ENCODE results near the gene SKIDA1.
A peak's percentile ranks its signal among the peaks of the same experiment; 100 is the strongest.

The SKIDA1 gene

DNA sequence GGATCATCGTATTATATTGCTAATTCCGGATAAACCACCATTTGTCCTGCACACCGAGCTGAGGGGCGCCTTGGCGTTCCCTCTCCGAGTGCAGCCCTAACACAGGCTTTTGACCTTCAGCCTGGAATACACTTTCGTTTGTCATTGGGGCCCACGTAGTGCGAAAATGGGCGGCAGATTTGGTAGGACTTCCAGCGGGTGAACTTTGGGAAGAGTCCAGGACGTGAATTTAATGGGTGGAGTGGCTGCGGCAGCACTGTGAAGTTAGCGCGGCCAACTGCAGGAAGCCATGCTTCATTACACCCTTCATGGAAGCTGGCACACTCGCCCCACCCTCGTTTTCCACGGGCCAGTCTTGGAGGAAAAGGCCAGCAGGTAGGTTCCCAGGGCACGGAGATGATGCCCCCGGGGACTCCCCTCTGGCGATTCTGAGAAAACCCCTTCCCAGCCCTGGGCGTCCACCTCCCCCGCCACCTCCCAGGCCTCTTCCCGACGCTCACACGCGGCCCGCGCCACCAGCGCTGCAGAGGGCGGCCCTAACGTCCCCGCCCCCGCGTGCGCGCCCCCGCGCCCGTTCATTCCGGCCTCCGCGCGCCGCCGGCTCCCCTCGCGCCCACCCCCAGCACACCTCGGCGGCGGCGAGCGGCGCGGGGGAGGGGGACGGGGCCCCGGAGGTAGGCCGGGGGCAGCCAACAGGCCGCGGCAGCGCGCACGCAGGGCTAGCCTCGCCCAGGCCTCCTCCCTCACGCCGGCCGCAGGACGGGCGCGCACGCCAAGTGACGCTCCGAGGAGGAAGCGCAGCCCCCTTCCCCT, 8.2 kb upstream of the SKIDA1 start, which contains the start of gene MLLT10:
Gene MLLT10, plus strand, starts transcription at position 766 of the 813 bp plus-strand sequence. CDS start 413 bp downstream, outside the sequence.
- TF ChIP-seq, protein P1, sequence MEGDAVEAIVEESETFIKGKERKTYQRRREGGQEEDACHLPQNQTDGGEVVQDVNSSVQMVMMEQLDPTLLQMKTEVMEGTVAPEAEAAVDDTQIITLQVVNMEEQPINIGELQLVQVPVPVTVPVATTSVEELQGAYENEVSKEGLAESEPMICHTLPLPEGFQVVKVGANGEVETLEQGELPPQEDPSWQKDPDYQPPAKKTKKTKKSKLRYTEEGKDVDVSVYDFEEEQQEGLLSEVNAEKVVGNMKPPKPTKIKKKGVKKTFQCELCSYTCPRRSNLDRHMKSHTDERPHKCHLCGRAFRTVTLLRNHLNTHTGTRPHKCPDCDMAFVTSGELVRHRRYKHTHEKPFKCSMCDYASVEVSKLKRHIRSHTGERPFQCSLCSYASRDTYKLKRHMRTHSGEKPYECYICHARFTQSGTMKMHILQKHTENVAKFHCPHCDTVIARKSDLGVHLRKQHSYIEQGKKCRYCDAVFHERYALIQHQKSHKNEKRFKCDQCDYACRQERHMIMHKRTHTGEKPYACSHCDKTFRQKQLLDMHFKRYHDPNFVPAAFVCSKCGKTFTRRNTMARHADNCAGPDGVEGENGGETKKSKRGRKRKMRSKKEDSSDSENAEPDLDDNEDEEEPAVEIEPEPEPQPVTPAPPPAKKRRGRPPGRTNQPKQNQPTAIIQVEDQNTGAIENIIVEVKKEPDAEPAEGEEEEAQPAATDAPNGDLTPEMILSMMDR (conservative IDR thresholded peaks at IDR 0.05; ENCODE audit: low read length): no peak; the same call in 1 of the 2 replicates
- TF ChIP-seq EZH2phosphoT487 (IDR thresholded peaks at IDR 0.05; ENCODE audit: borderline replicate concordance): no peak
- Histone ChIP-seq H3K9me3 (ENCODE audit: insufficient read depth, low read depth, low read length) (no peaks in the 10 kb centered on the region), H3K79me2 (ENCODE audit: insufficient read depth, low read length) (peaks cover 52% of the 10 kb centered on the region), H3K4me1 (ENCODE audit: insufficient read depth, low read length, poor library complexity, severe bottlenecking) (peaks cover 51% of the 10 kb centered on the region), H3K4me3 (ENCODE audit: low read length, poor library complexity, severe bottlenecking) (peak within 1 kb of the TSS; percentile 85), H3K9ac (ENCODE audit: low read depth, low read length, poor library complexity, severe bottlenecking) (peak within 1 kb of the TSS; percentile 96), H3F3A (ENCODE audit: low read depth) (peaks cover 13% of the 10 kb centered on the region; the same call in 1 of the 2 replicates), H3K27me3 (ENCODE audit: insufficient read depth, low read length, poor library complexity, severe bottlenecking) (no peaks in the 10 kb centered on the region), H4K20me1 (ENCODE audit: insufficient read depth, low read length, poor library complexity, severe bottlenecking) (peaks cover 26% of the 10 kb centered on the region), H2AFZ (ENCODE audit: low read length) (peak within 1 kb of the TSS; percentile 49), H3K4me2 (ENCODE audit: low read depth, low read length, poor library complexity, severe bottlenecking) (peak within 1 kb of the TSS; percentile 95), H3K36me3 (ENCODE audit: insufficient read depth, low read length) (peaks cover 3% of the 10 kb centered on the region), H3K9me2 (replicated peaks; ENCODE audit: low read depth, low read length) (no peaks in the 10 kb centered on the region)

DNA sequence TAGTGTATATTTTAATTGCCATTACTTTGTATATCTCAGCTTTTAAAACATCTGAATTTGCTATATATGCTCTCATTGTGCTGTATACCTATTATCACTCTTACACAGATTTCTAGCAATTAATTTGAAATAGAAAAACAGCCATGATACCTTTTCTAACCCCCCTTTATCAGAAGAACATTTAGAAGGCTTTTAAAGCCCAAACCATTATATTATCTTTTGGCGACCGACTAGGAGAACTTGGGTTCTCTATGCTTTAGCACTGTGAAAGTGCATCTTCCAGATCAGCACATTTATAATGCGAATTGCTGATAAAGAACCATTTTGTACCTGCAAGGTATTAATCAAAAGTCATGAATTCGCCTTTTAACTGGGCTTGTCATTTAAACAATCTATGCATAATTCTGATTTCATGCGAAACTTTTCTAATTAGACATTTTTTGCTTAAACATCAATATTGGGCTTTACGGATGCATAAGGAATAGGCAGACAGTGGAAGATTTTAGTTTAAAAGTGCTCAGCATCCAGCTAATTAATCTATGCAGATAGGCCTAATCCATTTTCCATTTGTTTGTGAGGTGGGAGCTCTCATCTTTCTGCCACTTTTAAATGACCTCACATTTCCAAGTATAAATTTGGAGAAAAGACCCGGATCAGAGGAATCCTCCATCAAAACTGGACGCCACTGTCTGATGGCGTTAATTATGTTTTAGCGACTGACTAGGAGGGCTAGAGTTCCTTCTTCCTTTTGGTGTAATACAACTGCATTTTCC, 7.4 kb upstream of the SKIDA1 start:
- Histone ChIP-seq H3F3A (ENCODE audit: low read depth) (peaks cover 13% of the 10 kb centered on the region; the same call in 1 of the 2 replicates), H3K36me3 (ENCODE audit: insufficient read depth, low read length) (no peaks in the 10 kb centered on the region), H3K9ac (ENCODE audit: low read depth, low read length, poor library complexity, severe bottlenecking) (peak overlapping the region; percentile 96), H3K4me2 (ENCODE audit: low read depth, low read length, poor library complexity, severe bottlenecking) (peak overlapping the region; percentile 95), H2AFZ (ENCODE audit: low read length) (peak overlapping the region; percentile 49), H3K79me2 (ENCODE audit: insufficient read depth, low read length) (peaks cover 52% of the 10 kb centered on the region), H3K9me2 (replicated peaks; ENCODE audit: low read depth, low read length) (no peaks in the 10 kb centered on the region), H3K4me3 (ENCODE audit: low read length, poor library complexity, severe bottlenecking) (peak overlapping the region; percentile 85), H3K4me1 (ENCODE audit: insufficient read depth, low read length, poor library complexity, severe bottlenecking) (peaks cover 51% of the 10 kb centered on the region), H3K9me3 (ENCODE audit: insufficient read depth, low read depth, low read length) (no peaks in the 10 kb centered on the region), H4K20me1 (ENCODE audit: insufficient read depth, low read length, poor library complexity, severe bottlenecking) (peaks cover 19% of the 10 kb centered on the region), H3K27me3 (ENCODE audit: insufficient read depth, low read length, poor library complexity, severe bottlenecking) (no peaks in the 10 kb centered on the region)
- TF ChIP-seq, protein P1 (conservative IDR thresholded peaks at IDR 0.05; ENCODE audit: low read length): no peak
- TF ChIP-seq EZH2phosphoT487 (IDR thresholded peaks at IDR 0.05; ENCODE audit: borderline replicate concordance): no peak

DNA sequence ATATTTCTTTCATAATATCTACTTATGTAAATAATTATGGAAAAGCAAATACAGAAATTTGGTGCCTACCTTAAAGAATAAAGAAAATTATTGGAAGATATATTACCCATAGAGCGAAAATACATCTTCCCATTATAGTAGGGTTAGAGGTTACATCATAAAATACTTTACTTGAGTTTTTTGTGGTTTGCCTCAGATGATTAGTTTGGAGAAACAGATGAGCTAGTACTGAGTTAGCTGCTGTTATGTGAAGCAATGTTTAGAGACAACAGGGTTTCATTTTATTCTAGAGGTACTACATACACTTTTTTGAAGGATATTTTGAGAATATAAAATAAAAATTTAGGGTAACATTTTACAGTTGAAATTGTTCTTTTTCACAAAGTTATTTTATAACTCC, 5.7 kb upstream of the SKIDA1 start:
- Histone ChIP-seq H3K4me1 (ENCODE audit: insufficient read depth, low read length, poor library complexity, severe bottlenecking) (peaks cover 46% of the 10 kb centered on the region), H3K79me2 (ENCODE audit: insufficient read depth, low read length) (peaks cover 41% of the 10 kb centered on the region), H3K9me3 (ENCODE audit: insufficient read depth, low read depth, low read length) (no peaks in the 10 kb centered on the region), H3K4me3 (ENCODE audit: low read length, poor library complexity, severe bottlenecking) (peak overlapping the region; percentile 17), H4K20me1 (ENCODE audit: insufficient read depth, low read length, poor library complexity, severe bottlenecking) (peaks cover 8% of the 10 kb centered on the region), H3K27me3 (ENCODE audit: insufficient read depth, low read length, poor library complexity, severe bottlenecking) (no peaks in the 10 kb centered on the region), H3K4me2 (ENCODE audit: low read depth, low read length, poor library complexity, severe bottlenecking) (peak overlapping the region; percentile 28), H3F3A (ENCODE audit: low read depth) (peaks cover 13% of the 10 kb centered on the region; the same call in 1 of the 2 replicates), H3K9ac (ENCODE audit: low read depth, low read length, poor library complexity, severe bottlenecking) (no peak overlapping the region), H3K9me2 (replicated peaks; ENCODE audit: low read depth, low read length) (no peaks in the 10 kb centered on the region), H2AFZ (ENCODE audit: low read length) (no peak overlapping the region), H3K36me3 (ENCODE audit: insufficient read depth, low read length) (no peaks in the 10 kb centered on the region)
- TF ChIP-seq, protein P1 (conservative IDR thresholded peaks at IDR 0.05; ENCODE audit: low read length): no peak
- TF ChIP-seq EZH2phosphoT487 (IDR thresholded peaks at IDR 0.05; ENCODE audit: borderline replicate concordance): no peak
